ENCODE results near the gene LGALS7B.
"Not testable (repeated sequence)": the region's sequence is repeated elsewhere in the genome, so short reads cannot be mapped to it uniquely, and the experiment has no call there.

The LGALS7B gene

DNA sequence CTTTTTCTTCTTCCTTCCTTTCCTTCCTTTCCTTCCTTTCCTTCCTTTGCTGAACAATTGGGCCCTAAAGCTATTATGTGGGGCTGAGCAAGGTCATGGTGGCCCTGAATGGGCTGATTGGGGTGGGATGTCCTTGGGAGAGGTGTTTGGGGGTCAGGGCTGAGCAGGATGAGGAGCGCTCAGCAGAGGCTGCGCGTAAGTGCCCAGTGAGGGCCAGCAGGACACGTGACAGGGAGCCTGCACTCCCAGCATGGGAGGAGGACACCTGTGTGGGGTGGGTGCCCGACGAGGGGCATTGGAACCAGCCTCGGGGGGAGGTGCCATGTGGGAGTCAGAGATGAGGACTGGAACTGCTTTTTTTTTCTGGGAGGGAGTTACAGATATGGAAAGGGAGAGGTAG lies 10.3 kb upstream of the LGALS7B start:
- Histone ChIP-seq H3K4me3 (no peak overlapping the region), H3K4me1 (no peaks in the 10 kb centered on the region), H3K9me3 (no peaks in the 10 kb centered on the region), H3K36me3 (replicated peaks) (no peaks in the 10 kb centered on the region), H3K27me3 (ENCODE audit: low read depth) (no peaks in the 10 kb centered on the region; the same call in 1 of the 2 replicates)
- DNase-seq (ENCODE audit: low spot score in 2 of 2), result no peak
- in situ Hi-C loops (cut with MboI; ENCODE audit: low sequenced_read_pairs), result no loop called here

GRCh38 chr19:38780443-38780842 lies 8.6 kb upstream of the LGALS7B start:
- Histone ChIP-seq H3K36me3 (replicated peaks) (no peaks in the 10 kb centered on the region), H3K4me3 (no peak overlapping the region), H3K4me1 (no peaks in the 10 kb centered on the region), H3K27me3 (ENCODE audit: low read depth) (no peaks in the 10 kb centered on the region; the same call in 1 of the 2 replicates), H3K9me3 (no peaks in the 10 kb centered on the region)
- in situ Hi-C loops (cut with MboI; ENCODE audit: low sequenced_read_pairs), result no loop called here
- no peak for DNase-seq (ENCODE audit: low spot score in 2 of 2)

DNA sequence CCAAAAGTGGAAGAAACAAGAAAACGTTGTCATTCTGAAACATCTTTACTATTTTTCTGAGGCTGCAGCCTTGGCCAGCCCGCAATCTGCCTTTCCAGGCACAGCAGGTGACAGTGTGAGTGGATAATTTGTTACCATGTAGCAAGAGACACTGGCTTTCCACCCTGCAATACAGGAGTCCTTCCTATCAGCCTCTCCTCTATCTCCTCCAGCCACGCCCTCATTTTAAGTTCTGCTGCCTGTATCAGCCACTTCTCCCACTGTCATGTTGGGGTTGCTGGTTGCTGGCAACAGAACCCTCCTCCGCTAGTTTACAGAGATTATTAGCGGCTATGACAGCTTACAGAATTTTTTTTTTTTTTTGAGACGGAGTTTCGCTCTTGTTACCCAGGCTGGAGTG lies 7.9 kb upstream of the LGALS7B start:
- Histone ChIP-seq H3K27me3 (ENCODE audit: low read depth) (no peaks in the 10 kb centered on the region; the same call in 1 of the 2 replicates), H3K4me3 (no peak overlapping the region), H3K9me3 (no peaks in the 10 kb centered on the region), H3K36me3 (replicated peaks) (no peaks in the 10 kb centered on the region), H3K4me1 (no peaks in the 10 kb centered on the region)
- no peak for DNase-seq (ENCODE audit: low spot score in 2 of 2)
- in situ Hi-C loops (cut with MboI; ENCODE audit: low sequenced_read_pairs), result no loop called here

DNA sequence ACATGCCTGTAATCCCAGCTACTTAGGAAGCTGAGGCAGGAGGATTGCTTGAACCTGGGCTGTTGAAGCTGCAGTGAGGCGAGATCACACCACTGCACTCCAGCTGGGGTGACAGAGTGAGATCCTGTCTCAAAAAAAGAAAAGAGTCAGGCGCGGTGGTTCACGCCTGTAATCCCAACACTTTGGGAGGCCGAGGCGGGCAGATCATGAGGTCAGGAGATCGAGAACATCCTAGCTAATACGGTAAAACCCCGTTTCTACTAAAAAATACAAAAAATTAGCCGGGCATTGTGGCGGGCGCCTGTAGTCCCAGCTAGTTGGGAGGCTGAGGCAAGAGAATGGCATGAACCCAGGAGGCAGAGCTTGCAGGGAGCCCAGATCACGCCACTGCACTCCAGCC lies 6.8 kb upstream of the LGALS7B start:
- H3K4me3 ChIP-seq; H3K4me1 ChIP-seq; in situ Hi-C loops (cut with MboI; ENCODE audit: low sequenced_read_pairs); H3K36me3 ChIP-seq (replicated peaks); H3K9me3 ChIP-seq; H3K27me3 ChIP-seq (ENCODE audit: low read depth); DNase-seq (ENCODE audit: low spot score in 2 of 2): not testable (repeated sequence)

GRCh38 chr19:38784224-38784623 lies 4.8 kb upstream of the LGALS7B start:
- Histone ChIP-seq H3K4me1 (no peaks in the 10 kb centered on the region), H3K27me3 (ENCODE audit: low read depth) (no peaks in the 10 kb centered on the region; the same call in 1 of the 2 replicates), H3K36me3 (replicated peaks) (no peaks in the 10 kb centered on the region), H3K9me3 (no peaks in the 10 kb centered on the region), H3K4me3 (no peak overlapping the region)
- no peak for DNase-seq (ENCODE audit: low spot score in 2 of 2)
- in situ Hi-C loops (cut with MboI; ENCODE audit: low sequenced_read_pairs), result no loop called here

DNA sequence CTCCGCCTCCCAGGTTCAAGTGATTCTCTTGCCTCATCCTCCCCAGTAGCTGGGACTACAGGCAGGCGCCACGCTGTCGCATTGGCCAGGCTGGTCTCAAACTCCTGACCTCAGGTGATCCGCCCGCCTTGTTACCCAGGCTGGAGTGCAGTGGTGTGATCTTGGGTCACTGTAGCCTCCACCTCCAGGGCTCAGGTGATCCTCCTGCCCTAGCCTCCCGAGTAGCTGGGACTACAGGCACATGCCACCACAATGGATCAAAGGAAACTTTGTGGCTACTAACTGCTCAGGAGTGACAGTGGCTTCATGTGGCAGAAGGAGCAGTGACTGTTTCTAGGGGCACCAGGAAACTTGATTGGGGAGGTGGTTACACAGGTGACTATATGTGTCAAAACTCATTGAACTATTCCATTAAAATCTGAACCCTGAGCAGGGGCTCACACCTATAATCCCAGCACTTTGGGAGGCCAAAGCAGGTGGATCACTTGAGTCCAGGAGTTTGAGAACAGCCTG lies 3.8 kb upstream of the LGALS7B start:
- H3K36me3 ChIP-seq (replicated peaks), result no peaks in the 10 kb centered on the region
- in situ Hi-C loops (cut with MboI; ENCODE audit: low sequenced_read_pairs), result no loop called here
- no peak overlapping the region for H3K4me3 ChIP-seq
- H3K9me3 ChIP-seq, result no peaks in the 10 kb centered on the region
- DNase-seq (ENCODE audit: low spot score in 2 of 2), result no peak
- no peaks in the 10 kb centered on the region; the same call in 1 of the 2 replicates for H3K27me3 ChIP-seq (ENCODE audit: low read depth)
- no peaks in the 10 kb centered on the region for H3K4me1 ChIP-seq

GRCh38 chr19:38786061-38786460 lies 2.9 kb upstream of the LGALS7B start:
- H3K27me3 ChIP-seq (ENCODE audit: low read depth); H3K4me3 ChIP-seq; H3K36me3 ChIP-seq (replicated peaks); H3K4me1 ChIP-seq; DNase-seq (ENCODE audit: low spot score in 2 of 2); in situ Hi-C loops (cut with MboI; ENCODE audit: low sequenced_read_pairs); H3K9me3 ChIP-seq: not testable (repeated sequence)

DNA sequence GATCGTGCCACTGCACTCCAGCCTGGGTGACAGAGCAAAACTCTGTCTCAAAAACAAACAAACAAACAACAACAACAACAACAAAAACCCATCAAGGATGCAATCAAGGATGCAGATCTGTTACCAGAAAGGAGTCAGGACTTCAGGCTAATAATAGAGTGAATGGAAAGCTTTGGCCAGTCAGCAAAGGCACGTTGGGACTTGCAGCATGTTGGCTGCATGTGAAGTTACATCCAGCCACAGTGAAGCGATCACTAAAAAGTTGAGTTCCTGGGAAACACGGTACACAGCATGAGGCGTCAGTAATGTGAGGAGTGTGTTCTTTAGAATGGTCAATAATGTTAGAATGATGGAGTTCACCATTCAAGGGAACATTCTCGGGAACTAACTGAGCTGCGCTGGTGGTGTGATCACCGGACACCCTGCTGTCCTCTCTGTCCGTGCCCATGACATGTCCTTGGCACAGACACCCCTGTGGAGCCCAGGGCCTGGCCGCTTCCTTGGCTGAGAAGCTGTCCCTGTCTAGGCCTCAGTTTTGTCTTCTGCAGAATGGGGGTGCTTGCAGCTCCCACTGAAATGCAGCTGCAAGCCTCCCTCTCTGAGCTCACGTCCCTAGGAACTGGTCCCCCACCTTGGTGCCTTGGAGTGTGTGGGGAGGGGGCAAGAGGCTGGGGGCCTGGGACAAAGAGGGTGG lies 2.3 kb upstream of the LGALS7B start:
- Histone ChIP-seq H3K4me3 (no peak overlapping the region), H3K27me3 (ENCODE audit: low read depth) (no peaks in the 10 kb centered on the region), H3K4me1 (no peaks in the 10 kb centered on the region), H3K9me3 (no peaks in the 10 kb centered on the region), H3K36me3 (replicated peaks) (no peaks in the 10 kb centered on the region)
- no peak for DNase-seq (ENCODE audit: low spot score in 2 of 2)
- in situ Hi-C loops (cut with MboI; ENCODE audit: low sequenced_read_pairs), result no loop called here

DNA sequence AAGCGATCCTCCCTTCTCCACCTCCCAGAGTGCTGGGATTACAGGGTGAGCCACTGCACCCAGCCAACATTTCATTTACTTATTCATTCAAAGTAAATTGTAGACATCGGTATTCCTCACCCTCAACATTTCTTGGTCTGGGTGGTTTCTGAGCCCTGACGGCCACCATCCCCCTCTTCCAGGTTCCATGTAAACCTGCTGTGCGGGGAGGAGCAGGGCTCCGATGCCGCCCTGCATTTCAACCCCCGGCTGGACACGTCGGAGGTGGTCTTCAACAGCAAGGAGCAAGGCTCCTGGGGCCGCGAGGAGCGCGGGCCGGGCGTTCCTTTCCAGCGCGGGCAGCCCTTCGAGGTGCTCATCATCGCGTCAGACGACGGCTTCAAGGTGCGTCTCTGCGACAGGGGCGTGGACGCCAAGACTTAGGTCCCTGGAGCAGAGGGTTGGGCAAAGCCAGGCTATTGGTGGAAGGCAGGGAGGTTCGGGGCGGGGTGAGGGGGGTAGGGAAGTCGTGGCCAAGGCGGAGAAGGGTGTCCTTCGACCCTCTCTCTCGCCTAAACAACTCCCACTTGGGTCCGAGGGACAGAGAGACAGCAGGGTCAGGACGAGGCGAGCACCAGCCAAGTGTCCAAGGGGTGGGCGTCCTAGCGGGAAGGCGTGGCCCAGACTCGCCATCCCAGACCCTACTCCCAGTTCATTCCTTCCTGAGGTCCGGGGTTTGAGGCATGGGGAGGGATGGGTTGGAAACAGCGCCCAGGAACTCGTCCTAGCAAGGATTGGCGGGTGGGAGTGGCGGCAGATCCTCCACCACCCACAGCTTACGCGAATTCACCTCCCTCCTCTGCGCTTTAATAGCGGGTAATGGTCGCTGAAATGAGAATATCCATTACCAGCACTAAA lies 1.8 kb downstream of the LGALS7B start:
- in situ Hi-C loops (cut with MboI; ENCODE audit: low sequenced_read_pairs); H3K27me3 ChIP-seq (ENCODE audit: low read depth); H3K4me3 ChIP-seq; H3K4me1 ChIP-seq; H3K9me3 ChIP-seq; H3K36me3 ChIP-seq (replicated peaks); DNase-seq (ENCODE audit: low spot score in 2 of 2): not testable (repeated sequence)

DNA sequence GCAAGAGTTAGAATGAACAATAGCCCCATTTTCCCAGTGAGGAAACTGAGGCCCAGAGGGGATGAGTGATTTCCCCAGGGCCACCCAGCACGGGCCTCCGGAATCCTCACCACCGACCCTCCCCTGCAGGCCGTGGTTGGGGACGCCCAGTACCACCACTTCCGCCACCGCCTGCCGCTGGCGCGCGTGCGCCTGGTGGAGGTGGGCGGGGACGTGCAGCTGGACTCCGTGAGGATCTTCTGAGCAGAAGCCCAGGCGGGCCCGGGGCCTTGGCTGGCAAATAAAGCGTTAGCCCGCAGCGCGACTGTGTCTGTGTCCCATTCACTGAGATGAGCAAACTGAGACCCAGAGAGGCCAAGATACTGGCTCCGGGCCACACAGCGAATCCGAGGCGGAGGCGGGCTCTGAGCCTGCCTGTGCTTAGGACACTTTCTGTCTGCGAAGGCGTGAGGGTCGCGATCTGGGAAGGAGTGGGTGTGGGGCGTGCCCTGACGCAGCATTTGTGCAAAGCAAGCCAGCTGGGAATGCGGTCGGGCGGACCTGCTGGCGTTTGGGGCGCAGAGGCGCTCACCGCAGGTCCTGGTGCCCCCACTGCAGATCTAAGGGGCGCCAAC lies 2.6 kb downstream of the LGALS7B start:
- H3K27me3 ChIP-seq (ENCODE audit: low read depth); H3K9me3 ChIP-seq; DNase-seq (ENCODE audit: low spot score in 2 of 2); H3K4me1 ChIP-seq; H3K36me3 ChIP-seq (replicated peaks); H3K4me3 ChIP-seq; in situ Hi-C loops (cut with MboI; ENCODE audit: low sequenced_read_pairs): not testable (repeated sequence)

DNA sequence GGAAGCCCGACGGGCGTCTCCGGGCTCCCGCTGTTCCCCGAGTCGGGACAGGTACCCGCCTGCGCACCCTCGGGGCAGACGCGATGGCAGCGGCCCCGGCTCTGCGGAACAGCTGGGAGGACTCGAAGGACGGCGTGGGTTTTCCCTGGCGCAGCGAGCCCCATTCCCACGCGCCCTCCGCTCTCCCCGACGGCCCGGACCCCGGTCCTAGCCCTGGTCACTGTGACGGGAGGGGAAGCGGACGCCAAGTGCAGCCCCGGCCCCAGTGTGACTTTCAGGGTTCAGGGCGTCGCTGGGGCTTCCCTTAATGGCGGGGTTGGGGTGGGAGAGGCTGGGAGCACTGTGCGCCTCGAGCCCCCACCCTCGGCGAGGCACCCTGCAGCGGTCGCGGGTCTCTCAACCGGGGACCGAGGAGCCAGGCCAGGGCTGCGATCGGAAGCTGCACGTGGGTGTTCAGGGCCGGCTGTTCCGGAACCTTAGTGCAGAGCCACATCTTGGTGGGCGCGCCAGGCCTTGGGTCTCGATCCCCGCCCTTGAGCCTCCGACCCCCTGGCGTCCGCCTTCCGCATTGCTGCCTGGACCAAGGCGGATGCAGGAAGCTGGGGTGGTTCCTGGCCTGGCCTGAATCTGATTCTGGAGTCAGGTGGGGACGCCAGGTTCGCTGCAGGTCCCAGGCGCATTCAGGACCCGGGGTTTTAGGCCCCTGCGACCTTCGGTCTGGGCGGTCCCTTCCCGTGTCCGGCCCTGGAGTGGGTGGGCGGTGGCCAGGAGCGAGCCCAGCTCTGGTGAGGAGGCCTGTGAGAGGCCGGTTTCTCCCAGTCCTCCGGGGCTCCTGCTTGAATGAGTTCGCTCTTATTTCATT lies 3.5 kb downstream of the LGALS7B start:
- H3K9me3 ChIP-seq, result no peaks in the 10 kb centered on the region
- no peaks in the 10 kb centered on the region for H3K4me1 ChIP-seq
- no peak overlapping the region for H3K4me3 ChIP-seq
- no peaks in the 10 kb centered on the region for H3K36me3 ChIP-seq (replicated peaks)
- no peaks in the 10 kb centered on the region for H3K27me3 ChIP-seq (ENCODE audit: low read depth)
- in situ Hi-C loops (cut with MboI; ENCODE audit: low sequenced_read_pairs), result no loop called here
- DNase-seq (ENCODE audit: low spot score in 2 of 2), result no peak

GRCh38 chr19:38793177-38793576 lies 4.2 kb downstream of the LGALS7B start:
- in situ Hi-C loops (cut with MboI; ENCODE audit: low sequenced_read_pairs), result no loop called here
- no peak for DNase-seq (ENCODE audit: low spot score in 2 of 2)
- no peak overlapping the region for H3K4me3 ChIP-seq

GRCh38 chr19:38793671-38794070 lies 4.7 kb downstream of the LGALS7B start:
- in situ Hi-C loops (cut with MboI; ENCODE audit: low sequenced_read_pairs), result no loop called here
- no peaks in the 10 kb centered on the region for H3K27me3 ChIP-seq (ENCODE audit: low read depth)

More at GRCh38 chr19:38793177-38793576, 4.2 kb downstream of the LGALS7B start:
- Histone ChIP-seq H3K27me3 (ENCODE audit: low read depth) (no peaks in the 10 kb centered on the region), H3K36me3 (replicated peaks) (no peaks in the 10 kb centered on the region), H3K9me3 (no peaks in the 10 kb centered on the region), H3K4me1 (no peaks in the 10 kb centered on the region)

More at GRCh38 chr19:38793671-38794070, 4.7 kb downstream of the LGALS7B start:
- no peaks in the 10 kb centered on the region for H3K4me1 ChIP-seq
- no peak for DNase-seq (ENCODE audit: low spot score in 2 of 2)
- no peak overlapping the region for H3K4me3 ChIP-seq
- H3K36me3 ChIP-seq (replicated peaks), result no peaks in the 10 kb centered on the region
- no peaks in the 10 kb centered on the region for H3K9me3 ChIP-seq
